Neural cell (in vitro differentiated cells): ENCODE results near the gene INHBC.

ENCODE experiments used
- CTCF ChIP-seq: fragments of 450-650 bp; IDR thresholded peaks from 2 replicates; pipeline ENCODE4 v1.5.1; 2014; ENCODE audit warnings: antibody characterized with exemption, mild to moderate bottlenecking, moderate library complexity; ENCODE audit not compliant: poor library complexity, severe bottlenecking
- POLR2AphosphoS5 ChIP-seq: IDR thresholded peaks from 2 replicates; pipeline ENCODE4 v1.6.1; 2012
- REST ChIP-seq: IDR thresholded peaks from 2 replicates; pipeline ENCODE4 v1.6.1; 2012; ENCODE audit warnings: borderline replicate concordance

GRCh38 chr12:57449375-57449774 is 14.8 kb downstream of the INHBC start:
- no peak for TF ChIP-seq CTCF
- TF ChIP-seq REST: no peak
- no peak for TF ChIP-seq POLR2AphosphoS5
